CD4-positive, alpha-beta T cell treated with Interleukin-15 for 1 hour (primary cell): ENCODE results near the gene SERPINB6.
A peak's percentile ranks its signal among the peaks of the same experiment; 100 is the strongest.
"Not testable (repeated sequence)": the region's sequence is repeated elsewhere in the genome, so short reads cannot be mapped to it uniquely, and the experiment has no call there.

ENCODE experiments used
- DNase-seq: peaks from one replicate; pipeline ENCODE4 v3.0.0-alpha.2; 2020

The SERPINB6 gene

GRCh38 chr6:2976060-2976459 is 4.7 kb upstream of the SERPINB6 start:
- no peak for DNase-seq

GRCh38 chr6:2973676-2974075 is 2.3 kb upstream of the SERPINB6 start:
- peak; percentile 37 for DNase-seq

DNA sequence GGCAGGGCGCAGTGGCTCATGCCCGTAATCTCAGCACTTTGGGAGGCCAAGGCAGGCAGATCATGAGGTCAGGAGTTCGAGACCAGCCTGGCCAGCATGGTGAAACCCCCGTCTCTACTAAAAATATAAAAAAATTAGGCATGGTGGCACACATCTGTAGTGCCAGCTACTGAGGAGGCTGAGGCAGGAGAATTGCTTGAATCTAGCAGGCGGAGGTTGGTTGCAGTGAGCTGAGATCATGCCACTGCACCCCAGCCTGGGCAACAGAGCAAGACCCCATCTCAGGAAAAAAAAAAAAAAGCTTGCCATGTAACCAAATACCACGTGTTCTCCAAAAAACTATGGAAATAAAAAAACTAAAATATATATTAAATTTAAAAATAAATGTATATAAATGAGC is 1.8 kb upstream of the SERPINB6 start:
- DNase-seq, result not testable (repeated sequence)

DNA sequence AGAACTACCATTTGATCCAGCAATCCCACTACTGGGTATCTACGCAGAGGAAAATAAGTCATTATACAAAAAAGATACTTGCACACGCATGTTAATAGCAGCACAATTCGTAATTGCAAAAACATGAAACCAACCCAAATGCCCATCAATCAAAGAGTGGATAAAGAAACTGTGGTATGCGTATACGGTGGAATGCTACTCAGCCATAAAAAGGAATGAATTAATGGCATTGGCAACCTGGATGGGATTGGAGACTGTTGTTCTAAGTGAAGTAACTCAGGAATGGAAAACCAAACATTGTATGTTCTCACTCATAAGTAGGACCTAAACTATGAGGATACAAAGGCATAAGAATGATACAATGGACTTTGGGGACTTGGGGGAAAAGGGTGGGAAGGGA is 1.3 kb upstream of the SERPINB6 start:
- DNase-seq, result not testable (repeated sequence)

- not testable (repeated sequence) for DNase-seq
Measured at GRCh38 chr6:2972219-2972487, 786 bp upstream of the SERPINB6 start.

GRCh38 chr6:2970753-2971419 is 481 bp downstream of the SERPINB6 start:
- DNase-seq, result peak; percentile 59

GRCh38 chr6:2970034-2970685 is 1.2 kb downstream of the SERPINB6 start:
- DNase-seq, result no peak

DNA sequence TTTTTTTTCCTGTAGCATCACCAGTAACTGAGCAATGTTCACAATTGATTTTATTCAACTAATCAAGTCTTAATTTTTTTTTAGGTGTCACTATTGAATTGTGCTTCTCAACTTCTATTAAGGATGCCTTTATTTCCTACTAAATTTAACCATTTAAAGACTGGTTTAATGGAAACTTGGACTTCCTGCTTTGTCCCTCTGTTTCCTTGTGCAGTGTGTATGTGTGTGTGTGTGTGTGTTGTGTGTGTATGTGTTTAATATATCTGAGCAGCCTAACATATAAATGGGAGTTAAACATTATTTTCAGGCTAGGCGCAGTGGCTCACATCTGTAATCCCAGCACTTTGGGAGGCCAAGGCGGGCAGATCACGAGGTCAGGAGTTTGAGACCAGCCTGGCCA is 1.8 kb downstream of the SERPINB6 start:
- no peak for DNase-seq

GRCh38 chr6:2968600-2969135 is 2.7 kb downstream of the SERPINB6 start:
- DNase-seq, result no peak

- no peak for DNase-seq
Measured at GRCh38 chr6:2967936-2968335, 3.4 kb downstream of the SERPINB6 start.

- DNase-seq, result no peak
Measured at GRCh38 chr6:2966347-2966746, 5.0 kb downstream of the SERPINB6 start.

DNA sequence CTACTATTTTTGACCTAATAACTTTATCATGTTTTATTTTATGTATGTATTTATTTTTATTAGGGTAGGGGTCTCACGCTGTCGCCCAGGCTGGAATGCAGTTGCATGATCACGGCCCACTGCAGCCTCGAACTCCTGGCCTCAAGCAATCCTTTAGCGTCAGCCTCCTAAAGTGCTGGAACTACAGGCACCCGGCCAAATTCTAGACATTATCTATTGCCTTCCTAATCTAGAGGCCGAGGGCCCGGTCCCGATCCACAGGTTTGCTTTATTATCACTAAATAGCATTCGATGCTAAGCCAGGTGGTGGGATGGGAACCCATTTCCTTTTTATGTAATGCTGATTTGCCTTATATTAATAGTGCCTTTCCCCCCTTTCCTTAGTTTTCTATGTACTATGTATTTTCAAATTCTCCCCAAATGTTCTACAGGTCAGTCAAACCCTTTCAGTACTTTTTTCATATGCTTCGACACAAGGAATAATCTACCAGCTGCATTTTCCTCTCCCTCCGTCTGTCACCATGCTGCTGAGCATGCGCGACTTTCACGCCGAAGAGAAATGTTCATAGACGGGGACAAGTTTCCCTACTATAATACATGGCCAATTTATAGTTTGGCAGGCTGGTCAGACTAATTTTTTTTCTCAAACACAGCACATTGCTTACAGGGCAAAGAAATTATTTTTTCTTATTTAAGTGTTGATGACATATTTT is 6.4 kb downstream of the SERPINB6 start:
- no peak for DNase-seq

- no peak for DNase-seq
Measured at GRCh38 chr6:2963756-2964155, 7.6 kb downstream of the SERPINB6 start.

GRCh38 chr6:2962636-2963035 is 8.7 kb downstream of the SERPINB6 start:
- DNase-seq, result no peak

DNA sequence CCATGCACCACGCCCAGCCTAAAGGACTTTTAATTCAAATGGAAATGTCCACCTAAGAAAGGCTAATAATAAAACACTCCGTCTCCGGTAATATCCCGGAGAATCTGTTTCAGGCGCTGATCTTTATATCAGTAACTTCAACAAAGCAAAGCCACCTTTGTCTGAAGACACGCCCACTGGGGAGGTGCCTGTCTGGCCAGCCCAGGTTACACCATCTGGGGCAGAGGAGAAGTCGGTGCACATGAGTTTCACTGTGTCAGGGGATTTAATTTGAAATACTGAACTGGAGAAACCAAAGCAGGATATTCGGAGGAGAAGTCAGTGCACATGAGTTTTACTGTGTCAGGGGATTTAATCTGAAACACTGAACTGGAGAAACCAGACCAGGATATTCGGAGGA is 9.4 kb downstream of the SERPINB6 start:
- no peak for DNase-seq

- no peak for DNase-seq
Measured at GRCh38 chr6:2961506-2961905, 9.9 kb downstream of the SERPINB6 start.

GRCh38 chr6:2960935-2961334 is 10.4 kb downstream of the SERPINB6 start:
- no peak for DNase-seq

- DNase-seq, result no peak
Measured at GRCh38 chr6:2959909-2960719, 11.3 kb downstream of the SERPINB6 start.

GRCh38 chr6:2958776-2959175 is 12.6 kb downstream of the SERPINB6 start:
- no peak for DNase-seq

GRCh38 chr6:2958331-2958711 is 13.0 kb downstream of the SERPINB6 start:
- DNase-seq, result peak; percentile 37

GRCh38 chr6:2957696-2958330 is 13.6 kb downstream of the SERPINB6 start:
- DNase-seq, result no peak

DNA sequence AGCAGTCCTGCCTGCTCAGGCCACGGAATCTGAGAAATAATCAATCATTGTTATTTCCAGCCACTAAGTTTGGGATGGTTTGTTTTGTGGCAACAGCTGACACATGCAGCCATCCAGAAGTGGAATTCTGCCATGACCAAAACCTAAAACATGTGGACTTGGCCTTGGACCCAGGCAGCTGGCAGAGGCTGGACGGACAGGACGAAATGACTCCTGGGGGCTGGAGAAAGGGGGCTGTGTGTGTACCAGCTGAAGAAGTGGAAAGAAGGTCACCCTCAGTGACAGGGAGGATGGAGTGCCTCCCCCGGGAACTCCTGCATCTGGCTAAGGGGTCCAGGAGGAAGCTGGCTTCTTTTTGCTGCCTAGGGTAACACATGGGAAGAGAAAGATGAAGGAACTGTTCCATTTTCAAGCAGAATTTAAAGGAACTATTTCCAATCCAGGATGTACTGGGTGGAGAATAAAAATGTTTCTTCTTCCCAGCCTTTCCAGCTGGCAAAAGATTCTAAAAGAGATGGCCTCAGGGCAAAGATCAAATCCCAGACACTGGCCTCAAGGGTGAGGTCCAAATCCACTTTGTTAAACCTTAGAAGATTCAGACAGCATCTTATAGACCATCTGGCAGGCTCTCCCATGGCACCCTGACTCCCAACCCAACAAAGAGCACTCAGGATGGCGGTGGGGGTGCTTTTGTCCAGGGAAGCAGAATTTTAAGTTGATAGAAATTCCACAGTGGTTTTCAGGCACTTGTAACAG is 14.3 kb downstream of the SERPINB6 start:
- no peak for DNase-seq
